Measurements from ENCODE around the gene SRGAP3. TPM values are rescaled to one million over a fixed set of nuclear protein-coding genes. Genes with fewer than 3 reads are reported as not detected.
A peak's percentile ranks its signal among the peaks of the same experiment; 100 is the strongest.

SRGAP3 gene
- total and polyA plus RNA-seq, 2 donors (not counting 1 experiment from before 2014, with no cell fraction given), result 1.4 to 1.5 TPM

GRCh38 chr3:8959668-8960067 lies 289.8 kb downstream of the SRGAP3 start:
- Mint-ChIP-seq H3K27me3 (no peaks in the 10 kb centered on the region), H3K4me1 (peaks cover 46% of the 10 kb centered on the region), H3K27ac (peak overlapping the region; percentile 10), H3K9me3 (ENCODE audit: insufficient read depth) (no peaks in the 10 kb centered on the region), H3K4me3 (peak overlapping the region; percentile 2)
- Histone ChIP-seq H3K9me3 (ENCODE audit: control extremely low read depth in 1 of 3, control insufficient read depth in 2 of 3, insufficient read depth in 1 of 3, low read length in 2 of 3) (no peaks in the 10 kb centered on the region), H2AFZ (ENCODE audit: insufficient read depth, low read depth, low read length, poor library complexity, severe bottlenecking) (no peak overlapping the region), H3K4me2 (replicated peaks; ENCODE audit: low read depth, low read length, poor library complexity, severe bottlenecking) (no peak overlapping the region), H3K27me3 (replicated peaks in 1 of 4; ENCODE audit: control extremely low read depth in 1 of 4, control insufficient read depth in 3 of 4, insufficient read depth in 4 of 4, low read length in 3 of 4) (no peaks in the 10 kb centered on the region), H3K9ac (ENCODE audit: low read length) (no peak overlapping the region), H4K20me1 (ENCODE audit: control insufficient read depth, insufficient read depth, low read length, poor library complexity, severe bottlenecking) (no peaks in the 10 kb centered on the region), H3K27ac (ENCODE audit: low read length in 2 of 2) (no peak overlapping the region), H3K79me2 (ENCODE audit: control insufficient read depth, insufficient read depth, low read length) (peaks cover 27% of the 10 kb centered on the region), H3K4me1 (ENCODE audit: control insufficient read depth in 2 of 2, insufficient read depth in 2 of 2, low read length in 2 of 2) (peaks cover 29 to 36% of the 10 kb centered on the region in 2 donors), H3K4me3 (ENCODE audit: control extremely low read depth in 1 of 5, extremely low read depth in 1 of 5, insufficient read depth in 1 of 5, low read depth in 2 of 5, low read length in 4 of 5) (no peak overlapping the region), H3K36me3 (replicated peaks in 1 of 2; ENCODE audit: control extremely low read depth in 1 of 2, control insufficient read depth in 1 of 2, extremely low read depth in 1 of 2, insufficient read depth in 2 of 2, low read length in 1 of 2) (peaks cover 0 to 5% of the 10 kb centered on the region in 2 experiments)
- POLR2A ChIA-PET, result no interaction called here
- TF ChIP-seq EZH2 (IDR thresholded peaks at IDR 0.05; ENCODE audit: borderline replicate concordance, insufficient read depth, low read depth, low read length, poor library complexity, severe bottlenecking) (no peak), CTCF (IDR thresholded peaks at IDR 0.05) (no peak)
- WGBS (ENCODE audit: insufficient coverage), result no CpG with 5 or more reads among the region's 8 CpGs
- ATAC-seq (ENCODE audit: low read depth) (no peak), DNase-seq (peak; percentile 35)
- intact Hi-C loops (cut with micrococcal nuclease), result no loop called here
- CTCF ChIA-PET, result interaction anchor here (0.8 to 2.1 kb wide), 5 partner anchors 10 to 345 kb away, joined by 3 to 7 read pairs (median 3); no protein-coding TSS in a partner anchor

GRCh38 chr3:8954938-8955763 lies 294.3 kb downstream of the SRGAP3 start:
- Histone ChIP-seq H3K79me2 (ENCODE audit: control insufficient read depth, insufficient read depth, low read length) (peaks cover 6% of the 10 kb centered on the region), H3K27ac (ENCODE audit: low read length in 2 of 2) (peak overlapping the region; percentile 68 to 79), H3K4me2 (replicated peaks; ENCODE audit: low read depth, low read length, poor library complexity, severe bottlenecking) (peak overlapping the region; percentile 39), H3K4me3 (ENCODE audit: control extremely low read depth in 1 of 5, extremely low read depth in 1 of 5, insufficient read depth in 1 of 5, low read depth in 2 of 5, low read length in 4 of 5) (no peak overlapping the region), H3K9me3 (ENCODE audit: control extremely low read depth in 1 of 3, control insufficient read depth in 2 of 3, insufficient read depth in 1 of 3, low read length in 2 of 3) (no peaks in the 10 kb centered on the region), H4K20me1 (ENCODE audit: control insufficient read depth, insufficient read depth, low read length, poor library complexity, severe bottlenecking) (no peaks in the 10 kb centered on the region), H3K36me3 (replicated peaks in 1 of 2; ENCODE audit: control extremely low read depth in 1 of 2, control insufficient read depth in 1 of 2, extremely low read depth in 1 of 2, insufficient read depth in 2 of 2, low read length in 1 of 2) (peaks cover 0 to 5% of the 10 kb centered on the region in 2 experiments), H2AFZ (ENCODE audit: insufficient read depth, low read depth, low read length, poor library complexity, severe bottlenecking) (peak overlapping the region; percentile 29), H3K4me1 (ENCODE audit: control insufficient read depth in 2 of 2, insufficient read depth in 2 of 2, low read length in 2 of 2) (peaks cover 18 to 25% of the 10 kb centered on the region in 2 donors), H3K9ac (ENCODE audit: low read length) (peak overlapping the region; percentile 17), H3K27me3 (replicated peaks in 1 of 4; ENCODE audit: control extremely low read depth in 1 of 4, control insufficient read depth in 3 of 4, insufficient read depth in 4 of 4, low read length in 3 of 4) (no peaks in the 10 kb centered on the region)
- intact Hi-C loops (cut with micrococcal nuclease), result no loop called here
- TF ChIP-seq EZH2 (IDR thresholded peaks at IDR 0.05; ENCODE audit: borderline replicate concordance, insufficient read depth, low read depth, low read length, poor library complexity, severe bottlenecking) (no peak), CTCF (IDR thresholded peaks at IDR 0.05) (no peak)
- H3K4me3 Mint-ChIP-seq, result peak overlapping the region; percentile 16
- CTCF ChIA-PET, result interaction anchor here (0.9 to 1.7 kb wide), 4 partner anchors 8 to 21 kb away, joined by 3 to 5 read pairs (median 3); partner anchors contain the start of gene RAD18
- no peaks in the 10 kb centered on the region for H3K27me3 Mint-ChIP-seq
- DNase-seq (peak; percentile 60), ATAC-seq (ENCODE audit: low read depth) (peak; percentile 92)
- H3K27ac Mint-ChIP-seq, result peak overlapping the region; percentile 42
- 100% methylated on average over 1 of the region's 4 CpGs for WGBS (ENCODE audit: insufficient coverage)
- POLR2A ChIA-PET, result no interaction called here
- no peaks in the 10 kb centered on the region for H3K9me3 Mint-ChIP-seq (ENCODE audit: insufficient read depth)
- H3K4me1 Mint-ChIP-seq, result peaks cover 35% of the 10 kb centered on the region

Data from B cell (primary cell).